Caco-2 (cell line): Measurements from ENCODE around the gene SIGLEC15. TPM values are rescaled to one million over a fixed set of nuclear protein-coding genes. Genes with fewer than 3 reads are reported as not detected.
A peak's percentile ranks its signal among the peaks of the same experiment; 100 is the strongest.
"Not testable (repeated sequence)": the region's sequence is repeated elsewhere in the genome, so short reads cannot be mapped to it uniquely, and the experiment has no call there.

Source experiments
- BruUV-seq: library from RNA; stranded (reverse); fragments of 400-500 nt; replicated peaks from 2 replicates; lab custom pipeline; 2021; lab: Mats Ljungman, UMichigan
- CTCF ChIA-PET: fragments of 300-600 bp; sonication (Branson Sonifier 250); formaldehyde crosslinking; loops from one replicate; lab custom pipeline; 2022; ENCODE audit warnings: antibody characterized with exemption; lab: Charles Lee
- POLR2A ChIA-PET: fragments of 300-600 bp; sonication (Branson Sonifier 250); formaldehyde crosslinking; loops from one replicate; lab custom pipeline; 2022; ENCODE audit warnings: antibody characterized with exemption; lab: Charles Lee
- DNase-seq, 2 experiments: peaks; one replicate each; pipeline versions ENCODE4 v3.0.0 to v3.0.0-alpha.2; 2020 to 2022
- H3K27me3 ChIP-seq: replicated peaks from 2 replicates; pipeline ENCODE4 v1.6.0; 2011; ENCODE audit warnings: low read length; ENCODE audit not compliant: control insufficient read depth, insufficient read depth
- H3K36me3 ChIP-seq: 2 replicates; pipeline ENCODE4 v1.5.1; 2011; ENCODE audit warnings: low read length; ENCODE audit not compliant: control insufficient read depth, insufficient read depth
- H3K4me1 ChIP-seq: fragments of 250-450 bp; sonication (Bioruptor Pico); 2 replicates; pipeline ENCODE4 v1.5.1; 2020; ENCODE audit warnings: mild to moderate bottlenecking
- H3K4me3 ChIP-seq: 2 replicates; pipeline ENCODE4 v1.5.1; 2011; ENCODE audit warnings: low read depth, mild to moderate bottlenecking, control low read depth, low read length
- H3K9me3 ChIP-seq: fragments of 250-450 bp; sonication (Bioruptor Pico); 2 replicates; pipeline ENCODE4 v1.5.1; 2020; ENCODE audit warnings: mild to moderate bottlenecking, moderate library complexity
- H3K27ac Mint-ChIP-seq: one replicate; pipeline ENCODE4 v1.8.0; 2022; ENCODE audit warnings: mixed read lengths; ENCODE audit not compliant: unreplicated experiment
- H3K27me3 Mint-ChIP-seq: one replicate; pipeline ENCODE4 v1.8.0; 2022; ENCODE audit warnings: mixed read lengths; ENCODE audit not compliant: insufficient read depth, unreplicated experiment
- H3K36me3 Mint-ChIP-seq: one replicate; pipeline ENCODE4 v1.8.0; 2022; ENCODE audit warnings: mild to moderate bottlenecking, mixed read lengths; ENCODE audit not compliant: insufficient read depth, unreplicated experiment
- H3K4me1 Mint-ChIP-seq: one replicate; pipeline ENCODE4 v1.8.0; 2022; ENCODE audit warnings: low read depth, mixed read lengths; ENCODE audit not compliant: unreplicated experiment
- H3K4me3 Mint-ChIP-seq: one replicate; pipeline ENCODE4 v1.8.0; 2022; ENCODE audit warnings: mild to moderate bottlenecking, moderate library complexity, mixed read lengths; ENCODE audit not compliant: unreplicated experiment
- H3K9me3 Mint-ChIP-seq: one replicate; pipeline ENCODE4 v1.8.0; 2022; ENCODE audit warnings: mixed read lengths; ENCODE audit not compliant: unreplicated experiment
- intact Hi-C: fragments of 100-400 bp; cut with micrococcal nuclease; formaldehyde crosslinking; loops from one replicate; pipeline ENCODE4 v1.10.0; 2022; ENCODE audit not compliant: unreplicated experiment
- total RNA-seq: library from RNA; stranded (reverse); gene quantifications from 2 replicates; pipeline ENCODE4 v1.2.3, GENCODE V29; 2022
- TF ChIP-seq, protein P1 (sequence below), 2 experiments: fragments of 200-600 bp in 1 of 2; IDR thresholded peaks; 1 replicate in 1 of 2; 2 replicates in 1 of 2; pipeline versions ENCODE4 v1.5.1 to v1.8.0; 2011 to 2022; ENCODE audit warnings: antibody characterized with exemption in 1 of 2, control low read depth in 1 of 2, inconsistent platforms in 1 of 2, low read depth in 1 of 2, low read length in 1 of 2, mild to moderate bottlenecking in 1 of 2, moderate library complexity in 1 of 2; ENCODE audit not compliant: insufficient read depth in 1 of 2, severe bottlenecking in 1 of 2, unreplicated experiment in 1 of 2

The SIGLEC15 gene
- total RNA-seq, 1 experiment from 2014 or later, result not detected

DNA sequence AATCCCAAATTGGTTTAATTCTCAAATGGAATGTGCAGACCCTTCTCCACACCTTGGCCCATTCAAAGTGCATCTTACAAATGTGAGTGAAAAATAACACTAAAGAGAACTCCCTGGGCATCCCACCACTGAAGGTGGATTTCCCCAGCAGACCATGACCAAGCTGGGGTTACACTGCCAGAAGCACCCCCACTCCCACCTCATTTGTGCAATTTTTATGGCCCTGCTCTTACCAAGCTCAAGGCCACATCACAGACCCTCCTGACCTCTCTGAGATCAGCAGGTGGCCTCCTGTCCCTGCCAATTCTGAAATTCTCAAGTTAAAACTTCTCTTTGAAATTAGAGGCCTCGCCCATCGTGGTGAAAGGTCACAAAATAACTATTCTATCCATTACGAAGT lies 21.6 kb downstream of the SIGLEC15 start:
- CTCF ChIA-PET, result no interaction called here
- Histone ChIP-seq H3K4me1 (no peaks in the 10 kb centered on the region), H3K36me3 (no peaks in the 10 kb centered on the region; the same call in 1 of the 2 replicates), H3K9me3 (no peaks in the 10 kb centered on the region), H3K27me3 (no peaks in the 10 kb centered on the region), H3K4me3 (no peak overlapping the region)
- Mint-ChIP-seq H3K4me3 (no peak overlapping the region), H3K4me1 (no peaks in the 10 kb centered on the region), H3K9me3 (no peaks in the 10 kb centered on the region), H3K27ac (no peak overlapping the region), H3K36me3 (no peaks in the 10 kb centered on the region), H3K27me3 (no peaks in the 10 kb centered on the region)
- TF ChIP-seq, protein P1, sequence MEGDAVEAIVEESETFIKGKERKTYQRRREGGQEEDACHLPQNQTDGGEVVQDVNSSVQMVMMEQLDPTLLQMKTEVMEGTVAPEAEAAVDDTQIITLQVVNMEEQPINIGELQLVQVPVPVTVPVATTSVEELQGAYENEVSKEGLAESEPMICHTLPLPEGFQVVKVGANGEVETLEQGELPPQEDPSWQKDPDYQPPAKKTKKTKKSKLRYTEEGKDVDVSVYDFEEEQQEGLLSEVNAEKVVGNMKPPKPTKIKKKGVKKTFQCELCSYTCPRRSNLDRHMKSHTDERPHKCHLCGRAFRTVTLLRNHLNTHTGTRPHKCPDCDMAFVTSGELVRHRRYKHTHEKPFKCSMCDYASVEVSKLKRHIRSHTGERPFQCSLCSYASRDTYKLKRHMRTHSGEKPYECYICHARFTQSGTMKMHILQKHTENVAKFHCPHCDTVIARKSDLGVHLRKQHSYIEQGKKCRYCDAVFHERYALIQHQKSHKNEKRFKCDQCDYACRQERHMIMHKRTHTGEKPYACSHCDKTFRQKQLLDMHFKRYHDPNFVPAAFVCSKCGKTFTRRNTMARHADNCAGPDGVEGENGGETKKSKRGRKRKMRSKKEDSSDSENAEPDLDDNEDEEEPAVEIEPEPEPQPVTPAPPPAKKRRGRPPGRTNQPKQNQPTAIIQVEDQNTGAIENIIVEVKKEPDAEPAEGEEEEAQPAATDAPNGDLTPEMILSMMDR (IDR thresholded peaks at IDR 0.05; ENCODE audit: insufficient read depth in 1 of 2, low read depth in 1 of 2, low read length in 1 of 2, severe bottlenecking in 1 of 2, unreplicated experiment in 1 of 2), result no peak
- DNase-seq, result no peak
- intact Hi-C loops, result no loop called here
- POLR2A ChIA-PET, result no interaction called here
- BruUV-seq, result no TSS peak

DNA sequence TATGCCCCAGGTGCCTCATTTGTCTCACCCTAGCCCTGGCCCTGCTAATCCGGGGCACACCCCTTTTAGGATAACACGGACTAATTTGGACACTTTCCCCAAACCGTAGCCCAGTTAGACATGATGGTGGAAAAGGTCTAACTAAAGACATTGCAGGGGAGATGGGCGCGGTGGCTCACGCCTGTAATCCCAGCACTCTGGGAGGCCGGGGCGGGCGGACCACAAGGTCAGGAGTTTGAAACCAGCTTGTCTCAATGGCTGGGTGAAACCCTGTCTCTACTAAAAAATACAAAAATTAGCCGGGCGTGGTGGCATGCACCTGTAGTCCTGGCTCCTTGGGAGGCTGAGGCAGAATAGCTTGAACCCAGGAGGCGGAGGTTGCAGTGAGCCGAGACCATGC lies 23.2 kb downstream of the SIGLEC15 start:
- H3K4me3 ChIP-seq, POLR2A ChIA-PET, H3K27me3 Mint-ChIP-seq, H3K27me3 ChIP-seq, intact Hi-C loops, H3K4me1 Mint-ChIP-seq, CTCF ChIA-PET, H3K4me3 Mint-ChIP-seq, H3K27ac Mint-ChIP-seq, H3K9me3 Mint-ChIP-seq, BruUV-seq, DNase-seq, H3K36me3 Mint-ChIP-seq, H3K4me1 ChIP-seq, H3K9me3 ChIP-seq, H3K36me3 ChIP-seq: not testable (repeated sequence)

DNA sequence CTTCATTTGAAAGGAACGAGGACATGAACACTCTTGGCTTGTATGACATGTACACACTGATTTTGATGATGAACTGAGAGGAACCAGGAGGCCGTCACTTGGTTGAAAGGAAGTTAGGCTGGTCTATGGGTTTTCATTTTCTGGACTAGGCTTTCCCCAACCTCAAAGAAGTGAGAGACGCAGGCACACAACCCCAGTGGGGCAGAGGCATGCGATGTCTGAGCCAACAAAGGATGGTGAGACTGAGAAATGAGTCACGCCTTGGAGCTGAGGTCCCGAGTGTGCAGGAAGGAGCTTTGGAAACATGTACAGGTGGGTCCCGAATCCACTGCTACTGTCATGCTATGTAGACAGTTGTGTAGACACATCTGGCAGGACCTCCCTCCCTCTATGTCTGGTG lies 24.1 kb downstream of the SIGLEC15 start:
- no peaks in the 10 kb centered on the region for H3K9me3 ChIP-seq
- H3K4me1 Mint-ChIP-seq, result no peaks in the 10 kb centered on the region
- H3K9me3 Mint-ChIP-seq, result no peaks in the 10 kb centered on the region
- DNase-seq, result no peak
- H3K4me3 ChIP-seq, result no peak overlapping the region
- no peak overlapping the region for H3K27ac Mint-ChIP-seq
- H3K27me3 Mint-ChIP-seq, result no peaks in the 10 kb centered on the region
- no peak overlapping the region for H3K4me3 Mint-ChIP-seq
- no peaks in the 10 kb centered on the region for H3K4me1 ChIP-seq
- TF ChIP-seq, protein P1 (IDR thresholded peaks at IDR 0.05; ENCODE audit: insufficient read depth in 1 of 2, low read depth in 1 of 2, low read length in 1 of 2, severe bottlenecking in 1 of 2, unreplicated experiment in 1 of 2), result no peak
- H3K27me3 ChIP-seq, result no peaks in the 10 kb centered on the region
- ChIA-PET POLR2A (no interaction called here), CTCF (no interaction called here)
- no TSS peak for BruUV-seq
- H3K36me3 Mint-ChIP-seq, result peaks cover 6% of the 10 kb centered on the region
- H3K36me3 ChIP-seq, result no peaks in the 10 kb centered on the region; the same call in 1 of the 2 replicates
- intact Hi-C loops, result no loop called here

DNA sequence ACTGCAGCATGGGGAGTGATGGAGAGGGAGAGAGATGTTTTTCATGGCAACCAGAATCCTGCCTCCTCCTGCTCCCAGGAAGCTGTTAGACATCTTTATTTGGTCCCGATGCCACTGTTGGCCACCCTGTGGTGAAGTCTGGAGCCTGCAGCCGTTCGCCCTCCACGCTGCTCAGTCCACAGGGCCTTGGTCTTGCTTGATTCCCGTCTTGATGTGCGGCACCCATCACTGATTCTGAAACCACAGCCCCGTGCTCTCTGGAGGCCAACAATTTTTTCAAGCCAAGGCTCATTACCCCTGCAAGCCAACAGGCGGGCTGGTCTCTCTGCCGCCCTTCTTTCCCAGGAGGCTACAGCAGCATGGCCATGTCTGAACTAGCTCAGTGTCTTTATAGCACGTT lies 24.5 kb downstream of the SIGLEC15 start:
- no TSS peak for BruUV-seq
- Histone ChIP-seq H3K36me3 (no peaks in the 10 kb centered on the region; the same call in 1 of the 2 replicates), H3K9me3 (no peaks in the 10 kb centered on the region), H3K4me3 (no peak overlapping the region), H3K27me3 (no peaks in the 10 kb centered on the region), H3K4me1 (no peaks in the 10 kb centered on the region)
- Mint-ChIP-seq H3K4me1 (no peaks in the 10 kb centered on the region), H3K4me3 (no peak overlapping the region), H3K27ac (no peak overlapping the region), H3K9me3 (no peaks in the 10 kb centered on the region), H3K27me3 (no peaks in the 10 kb centered on the region), H3K36me3 (peaks cover 6% of the 10 kb centered on the region)
- TF ChIP-seq, protein P1 (IDR thresholded peaks at IDR 0.05; ENCODE audit: insufficient read depth in 1 of 2, low read depth in 1 of 2, low read length in 1 of 2, severe bottlenecking in 1 of 2, unreplicated experiment in 1 of 2), result peak in 1 of 2 experiments; percentile 33
- CTCF ChIA-PET, result interaction anchor here (0.6 kb wide), 1 partner anchor 33 kb away, joined by 3 read pairs; no protein-coding TSS in a partner anchor
- POLR2A ChIA-PET, result no interaction called here
- intact Hi-C loops, result no loop called here
- DNase-seq, result peak in 1 of 2 experiments; percentile 37
